ENCODE data around the gene MOG. TPM values are rescaled to one million over a fixed set of nuclear protein-coding genes. Genes with fewer than 3 reads are reported as not detected.

MOG gene
- total RNA-seq, 1 donor: not detected

Small RNAs within 50 kb of the gene (small RNA-seq; reads per million reads assigned to genes)
- gene SUMO2P1: not detected

Other genes with a start within 250 kb of the MOG start
- gene OR12D1, start 242.2 kb upstream of the MOG start, total RNA-seq: not detected
- gene OR10C1, start 217.8 kb upstream of the MOG start, total RNA-seq: under 0.01 TPM
- not detected for gene OR11A1, start 200.0 kb upstream of the MOG start, total RNA-seq
- not detected for gene OR2H1, start 199.9 kb upstream of the MOG start, total RNA-seq
- gene MAS1L, start 169.1 kb upstream of the MOG start, total RNA-seq: not detected
- not detected for gene UBD, start 97.4 kb upstream of the MOG start, total RNA-seq
- under 0.01 TPM for gene OR2H2, start 72.0 kb upstream of the MOG start, total RNA-seq
- 19.1 TPM for gene GABBR1, start 23.9 kb upstream of the MOG start, total RNA-seq
- 1.9 TPM for gene ZFP57, start 24.1 kb downstream of the MOG start, total RNA-seq
- 161 TPM for gene HLA-F, start 66.3 kb downstream of the MOG start, total RNA-seq
- gene HLA-G, start 170.7 kb downstream of the MOG start, total RNA-seq: not detected

All from hematopoietic multipotent progenitor cell (in vitro differentiated cells).